Measurements from ENCODE around the gene TCF25.
A peak's percentile ranks its signal among the peaks of the same experiment; 100 is the strongest.

The TCF25 gene

GRCh38 chr16:89907055-89907814 lies 33.8 kb downstream of the TCF25 start:
- Histone ChIP-seq H3K4me3 (ENCODE audit: low read depth in 1 of 2, low read length in 1 of 2) (no peak overlapping the region), H3K36me3 (peaks cover 97% of the 10 kb centered on the region), H3K27me3 (no peaks in the 10 kb centered on the region), H3K4me1 (ENCODE audit: control insufficient read depth in 1 of 2, insufficient read depth in 1 of 2, low read depth in 1 of 2, low read length in 1 of 2) (no peaks in the 10 kb centered on the region), H3K9me3 (no peaks in the 10 kb centered on the region), H3K27ac (no peak overlapping the region)
- TF ChIP-seq CTCF (IDR thresholded peaks at IDR 0.05), result no peak

- H3K4me3 ChIP-seq (ENCODE audit: low read depth in 1 of 2, low read length in 1 of 2), result no peak overlapping the region
- no peak overlapping the region for H3K27ac ChIP-seq
- peaks cover 99% of the 10 kb centered on the region for H3K36me3 ChIP-seq
- TF ChIP-seq CTCF (IDR thresholded peaks at IDR 0.05), result no peak
- no peaks in the 10 kb centered on the region for H3K4me1 ChIP-seq (ENCODE audit: control insufficient read depth in 1 of 2, insufficient read depth in 1 of 2, low read depth in 1 of 2, low read length in 1 of 2)
- no peaks in the 10 kb centered on the region for H3K9me3 ChIP-seq
- no peaks in the 10 kb centered on the region for H3K27me3 ChIP-seq
Observed at GRCh38 chr16:89908236-89908635, 34.8 kb downstream of the TCF25 start.

GRCh38 chr16:89909777-89910716 lies 36.7 kb downstream of the TCF25 start:
- Histone ChIP-seq H3K4me1 (ENCODE audit: control insufficient read depth in 1 of 2, insufficient read depth in 1 of 2, low read depth in 1 of 2, low read length in 1 of 2) (no peaks in the 10 kb centered on the region), H3K36me3 (peaks cover 86% of the 10 kb centered on the region)

GRCh38 chr16:89910717-89911354 lies 37.4 kb downstream of the TCF25 start:
- no peak for TF ChIP-seq CTCF (IDR thresholded peaks at IDR 0.05)
- Histone ChIP-seq H3K9me3 (no peaks in the 10 kb centered on the region), H3K4me1 (ENCODE audit: control insufficient read depth in 1 of 2, insufficient read depth in 1 of 2, low read depth in 1 of 2, low read length in 1 of 2) (no peaks in the 10 kb centered on the region), H3K27ac (no peak overlapping the region), H3K4me3 (ENCODE audit: low read depth in 1 of 2, low read length in 1 of 2) (no peak overlapping the region), H3K36me3 (peaks cover 78% of the 10 kb centered on the region), H3K27me3 (no peaks in the 10 kb centered on the region)

More at GRCh38 chr16:89909777-89910716, 36.7 kb downstream of the TCF25 start:
- no peaks in the 10 kb centered on the region for H3K9me3 ChIP-seq
- peak; percentile 74 for TF ChIP-seq CTCF (IDR thresholded peaks at IDR 0.05)
- H3K4me3 ChIP-seq (ENCODE audit: low read depth in 1 of 2, low read length in 1 of 2), result no peak overlapping the region
- no peak overlapping the region for H3K27ac ChIP-seq
- H3K27me3 ChIP-seq, result no peaks in the 10 kb centered on the region

GRCh38 chr16:89911375-89911774 lies 38.0 kb downstream of the TCF25 start:
- no peaks in the 10 kb centered on the region for H3K4me1 ChIP-seq (ENCODE audit: control insufficient read depth in 1 of 2, insufficient read depth in 1 of 2, low read depth in 1 of 2, low read length in 1 of 2)
- H3K4me3 ChIP-seq (ENCODE audit: low read depth in 1 of 2, low read length in 1 of 2), result no peak overlapping the region
- peaks cover 73% of the 10 kb centered on the region for H3K36me3 ChIP-seq
- H3K27me3 ChIP-seq, result no peaks in the 10 kb centered on the region
- no peaks in the 10 kb centered on the region for H3K9me3 ChIP-seq
- no peak overlapping the region for H3K27ac ChIP-seq
- TF ChIP-seq CTCF (IDR thresholded peaks at IDR 0.05), result no peak

Data from neutrophil (primary cell).